ENCODE measurements around the gene KCNMB1.

Gene KCNMB1

GRCh38 chr5:170342153-170342725 lies 46.9 kb downstream of the KCNMB1 start:
- DNase-seq (ENCODE audit: low read depth in 2 of 3, low spot score in 2 of 3) = no peak

- no peak for DNase-seq (ENCODE audit: low read depth in 2 of 3, low spot score in 2 of 3)
These were observed 47.6 kb downstream of the KCNMB1 start for GRCh38 chr5:170341545-170341944.

GRCh38 chr5:170339780-170340167 lies 49.4 kb downstream of the KCNMB1 start:
- DNase-seq (ENCODE audit: low read depth in 2 of 3, low spot score in 2 of 3) = no peak

GRCh38 chr5:170338933-170339779 lies 50.0 kb downstream of the KCNMB1 start:
- DNase-seq (ENCODE audit: low read depth in 2 of 3, low spot score in 2 of 3) = no peak

- DNase-seq (ENCODE audit: low read depth in 2 of 3, low spot score in 2 of 3) = no peak
These were observed 50.9 kb downstream of the KCNMB1 start for GRCh38 chr5:170338291-170338690.

- no peak for DNase-seq (ENCODE audit: low read depth in 2 of 3, low spot score in 2 of 3)
These were observed 52.0 kb downstream of the KCNMB1 start for GRCh38 chr5:170337045-170337733.

- DNase-seq (ENCODE audit: low read depth in 2 of 3, low spot score in 2 of 3) = no peak
These were observed 53.1 kb downstream of the KCNMB1 start for GRCh38 chr5:170336065-170336464.

- no peak for DNase-seq (ENCODE audit: low read depth in 2 of 3, low spot score in 2 of 3)
These were observed 54.5 kb downstream of the KCNMB1 start for GRCh38 chr5:170334626-170335025.

GRCh38 chr5:170333161-170333910 lies 55.8 kb downstream of the KCNMB1 start:
- DNase-seq (ENCODE audit: low read depth in 2 of 3, low spot score in 2 of 3) = peak in 1 of 3 experiments; percentile 56

- no peak for DNase-seq (ENCODE audit: low read depth in 2 of 3, low spot score in 2 of 3)
These were observed 57.1 kb downstream of the KCNMB1 start for GRCh38 chr5:170332058-170332457.

GRCh38 chr5:170330568-170331054 lies 58.6 kb downstream of the KCNMB1 start:
- no peak for DNase-seq (ENCODE audit: low read depth in 2 of 3, low spot score in 2 of 3)

- DNase-seq (ENCODE audit: low read depth in 2 of 3, low spot score in 2 of 3) = no peak
These were observed 59.6 kb downstream of the KCNMB1 start for GRCh38 chr5:170329524-170329923.

GRCh38 chr5:170327829-170328228 lies 61.3 kb downstream of the KCNMB1 start:
- no peak for DNase-seq (ENCODE audit: low read depth in 2 of 3, low spot score in 2 of 3)

GRCh38 chr5:170327168-170327567 lies 62.0 kb downstream of the KCNMB1 start:
- DNase-seq (ENCODE audit: low read depth in 2 of 3, low spot score in 2 of 3) = no peak
